GM12878 (cell line): Measurements from ENCODE around the gene GSE1.

Experiments used
- CTCF ChIP-seq, 3 experiments: IDR thresholded peaks in 2 of 3; conservative IDR thresholded peaks in 1 of 3; 2 replicates each; pipeline ENCODE4 v1.5.1; 2011; ENCODE audit warnings: low read depth in 3 of 3, low read length in 3 of 3, mild to moderate bottlenecking in 3 of 3, control low read depth in 2 of 3, moderate library complexity in 2 of 3, inconsistent platforms in 1 of 3, mixed read lengths in 1 of 3; ENCODE audit not compliant: control insufficient read depth in 2 of 3, insufficient read depth in 1 of 3; ENCODE audit errors: extremely low read depth in 1 of 3
- HDAC6 ChIP-seq: fragments of 200-600 bp; sonication (generic); IDR thresholded peaks from one replicate; pipeline ENCODE4 v1.8.0; 2017; ENCODE audit warnings: antibody characterized with exemption; ENCODE audit not compliant: unreplicated experiment
- JUND ChIP-seq: IDR thresholded peaks from 2 replicates; pipeline ENCODE4 v1.6.1; 2012; ENCODE audit warnings: low read depth, mild to moderate bottlenecking, low read length, improper control_type of control experiment, moderate library complexity
- PML ChIP-seq: IDR thresholded peaks from 2 replicates; pipeline ENCODE4 v1.6.1; 2012; ENCODE audit warnings: low read length, inconsistent platforms
- ZBTB11 ChIP-seq: fragments of 450-650 bp; formaldehyde crosslinking; IDR thresholded peaks from 2 replicates; pipeline ENCODE4 v1.5.0; 2022; ENCODE audit warnings: mild to moderate bottlenecking, missing genetic modification characterization

DNA sequence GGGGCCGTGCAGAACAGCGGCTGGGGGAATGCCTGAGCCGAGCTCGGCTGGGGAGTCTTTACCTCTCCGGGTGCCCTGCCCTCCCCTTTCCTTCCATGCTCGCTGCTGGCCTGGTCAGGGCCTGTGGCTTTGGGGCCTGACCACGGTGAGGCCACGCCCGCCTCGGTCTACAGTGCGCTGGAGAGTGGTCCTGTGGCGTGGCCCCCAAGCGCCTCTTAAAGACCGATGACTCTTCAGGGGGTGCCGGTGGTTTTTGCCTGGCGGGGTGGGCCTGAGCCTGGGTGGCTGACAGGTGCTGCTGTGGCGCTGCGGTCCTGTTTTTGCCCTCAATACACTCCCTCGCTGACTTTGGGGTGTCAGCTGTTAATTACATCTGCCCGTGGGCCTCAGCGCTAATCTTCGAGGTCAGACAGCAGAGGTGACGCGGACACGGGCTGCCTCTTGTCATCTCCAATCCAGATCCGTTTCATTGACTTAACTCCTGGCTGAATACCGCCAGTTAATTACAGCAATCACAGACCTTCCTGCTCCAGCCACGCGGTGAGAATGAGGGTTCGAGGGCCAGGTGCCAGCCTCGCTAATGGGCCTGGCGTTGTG is 29.7 kb downstream of the GSE1 start:
- TF ChIP-seq PML (no peak), ZBTB11 (CRISPR knock-in tag) (no peak), JUND (no peak), HDAC6 (no peak), CTCF (IDR thresholded peaks at IDR 0.05 in 2 of 3, conservative IDR thresholded peaks at IDR 0.05 in 1 of 3; ENCODE audit: control insufficient read depth in 2 of 3, extremely low read depth in 1 of 3, insufficient read depth in 1 of 3, low read depth in 3 of 3, low read length in 3 of 3) (no peak)
